Measurements from ENCODE around the gene KLHL17. TPM values are rescaled to one million over a fixed set of nuclear protein-coding genes. Genes with fewer than 3 reads are reported as not detected.

Gene KLHL17
- total and polyA plus RNA-seq, 10 of the 15 experiments (the other 5 are each of a cell fraction or from before 2014, with no cell fraction given) = 0.03 to 30.6 (median 5.3) TPM

DNA sequence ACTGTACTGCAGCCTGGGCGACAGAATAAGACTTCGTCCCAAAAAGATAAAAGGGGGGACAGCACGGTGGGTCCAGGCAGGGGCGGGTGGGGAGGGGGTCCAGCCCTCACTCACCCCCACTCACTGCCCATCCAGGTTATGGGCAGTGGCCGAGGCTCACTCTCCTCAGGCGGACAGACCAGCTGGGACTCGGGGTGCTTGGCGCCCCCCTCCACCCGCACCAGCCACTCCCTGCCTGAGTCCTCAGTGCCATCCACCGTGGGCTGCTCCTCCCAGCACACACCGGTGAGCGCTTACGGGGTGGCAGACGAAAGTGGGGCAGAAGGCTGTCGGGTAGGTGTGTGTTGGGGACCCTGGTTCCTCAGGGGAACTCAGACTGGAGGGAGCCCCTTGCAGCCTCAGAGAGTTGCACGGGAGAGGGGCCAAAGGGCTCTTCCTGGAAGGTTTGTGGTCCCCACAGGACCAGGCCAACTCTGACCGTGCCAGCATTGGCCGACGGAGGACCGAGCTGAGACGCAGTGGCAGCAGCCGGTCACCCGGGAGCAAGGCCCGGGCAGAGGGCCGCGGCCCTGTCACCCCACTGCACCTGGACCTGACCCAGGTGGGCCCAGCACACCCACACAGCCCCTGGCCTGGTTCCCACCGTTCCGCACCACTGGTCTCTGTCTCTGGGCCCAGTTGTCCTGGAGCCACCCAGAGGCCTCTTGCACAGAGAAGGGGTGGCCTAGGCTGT is 12.5 kb downstream of the KLHL17 start:
- BruUV-seq (replicated peaks) = no TSS peak
- ChIA-PET POLR2A (no interaction called here), CTCF (interaction anchor here (1.3 kb wide), 1 partner anchor 91 kb away, joined by 3 read pairs; no protein-coding TSS in a partner anchor), RAD21 (ENCODE audit: unreplicated experiment) (no interaction called here), SMC1A (ENCODE audit: uncharacterized antibody, unreplicated experiment) (no interaction called here)
- Histone ChIP-seq H3K36me3 (ENCODE audit: control insufficient read depth in 2 of 2, insufficient read depth in 2 of 2, low read length in 1 of 2) (no peaks in the 10 kb centered on the region), H3K79me2 (ENCODE audit: control insufficient read depth, insufficient read depth, low read length) (no peaks in the 10 kb centered on the region), H3K4me2 (ENCODE audit: control insufficient read depth, insufficient read depth) (no peak overlapping the region), H2AFZ (ENCODE audit: control insufficient read depth, low read depth, low read length) (no peak overlapping the region), H3K9me3 (replicated peaks; ENCODE audit: control insufficient read depth, insufficient read depth, low read length) (no peaks in the 10 kb centered on the region), H4K20me1 (ENCODE audit: control insufficient read depth, insufficient read depth) (no peaks in the 10 kb centered on the region), H3K9ac (ENCODE audit: control insufficient read depth, insufficient read depth, low read length) (no peak overlapping the region), H3K27me3 (replicated peaks in 1 of 2; ENCODE audit: control insufficient read depth in 2 of 2, insufficient read depth in 2 of 2, low read length in 1 of 2) (no peaks in the 10 kb centered on the region), H3K4me1 (ENCODE audit: control insufficient read depth, insufficient read depth, low read length) (no peaks in the 10 kb centered on the region), H3K27ac (ENCODE audit: control insufficient read depth, insufficient read depth) (no peak overlapping the region), H3K4me3 (no peak overlapping the region)
- FAIRE-seq (no peak), ATAC-seq (no peak), DNase-seq (ENCODE audit: low read depth, low spot score) (no peak)
- intact Hi-C loops (cut with micrococcal nuclease; ENCODE audit: unreplicated experiment) = no loop called here
- WGBS (ENCODE audit: insufficient coverage, insufficient replicate concordance, low lambda C conversion rate, missing lambda C conversion rate) = 69% methylated on average over 22 of the region's 28 CpGs
- TF ChIP-seq MAX (IDR thresholded peaks at IDR 0.05; ENCODE audit: low read depth, low read length) (no peak), STAT1 (conservative IDR thresholded peaks at IDR 0.05) (no peak), CBFB (IDR thresholded peaks at IDR 0.05; ENCODE audit: low read depth) (no peak), MTA2 (IDR thresholded peaks at IDR 0.05; ENCODE audit: low read depth) (no peak), BRCA1 (IDR thresholded peaks at IDR 0.05; ENCODE audit: low read depth, low read length) (no peak), ZBED1 (IDR thresholded peaks at IDR 0.05; ENCODE audit: borderline replicate concordance) (no peak), MTA3 (IDR thresholded peaks at IDR 0.05; ENCODE audit: borderline replicate concordance, low read length) (no peak), MYC (IDR thresholded peaks at IDR 0.05; ENCODE audit: insufficient read depth, insufficient read length, insufficient replicate concordance, low read length, severe bottlenecking) (no peak), SREBF2 (IDR thresholded peaks at IDR 0.05; ENCODE audit: low read length) (no peak), TCF7 (IDR thresholded peaks at IDR 0.05; ENCODE audit: borderline replicate concordance) (no peak), ASH2L (IDR thresholded peaks at IDR 0.05; ENCODE audit: borderline replicate concordance, low read depth) (no peak), TARDBP (IDR thresholded peaks at IDR 0.05; ENCODE audit: borderline replicate concordance) (no peak)
- TF ChIP-seq, protein P1, sequence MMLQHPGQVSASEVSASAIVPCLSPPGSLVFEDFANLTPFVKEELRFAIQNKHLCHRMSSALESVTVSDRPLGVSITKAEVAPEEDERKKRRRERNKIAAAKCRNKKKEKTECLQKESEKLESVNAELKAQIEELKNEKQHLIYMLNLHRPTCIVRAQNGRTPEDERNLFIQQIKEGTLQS (IDR thresholded peaks at IDR 0.05; ENCODE audit: borderline replicate concordance, extremely low read depth, low read depth, low read length) = no peak
- TF ChIP-seq, protein P2, sequence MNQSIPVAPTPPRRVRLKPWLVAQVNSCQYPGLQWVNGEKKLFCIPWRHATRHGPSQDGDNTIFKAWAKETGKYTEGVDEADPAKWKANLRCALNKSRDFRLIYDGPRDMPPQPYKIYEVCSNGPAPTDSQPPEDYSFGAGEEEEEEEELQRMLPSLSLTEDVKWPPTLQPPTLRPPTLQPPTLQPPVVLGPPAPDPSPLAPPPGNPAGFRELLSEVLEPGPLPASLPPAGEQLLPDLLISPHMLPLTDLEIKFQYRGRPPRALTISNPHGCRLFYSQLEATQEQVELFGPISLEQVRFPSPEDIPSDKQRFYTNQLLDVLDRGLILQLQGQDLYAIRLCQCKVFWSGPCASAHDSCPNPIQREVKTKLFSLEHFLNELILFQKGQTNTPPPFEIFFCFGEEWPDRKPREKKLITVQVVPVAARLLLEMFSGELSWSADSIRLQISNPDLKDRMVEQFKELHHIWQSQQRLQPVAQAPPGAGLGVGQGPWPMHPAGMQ (IDR thresholded peaks at IDR 0.05; ENCODE audit: borderline replicate concordance) = no peak
- in situ Hi-C loops (cut with MboI) = no loop called here
